ENCODE results near the gene NUP205.

NUP205 gene

DNA sequence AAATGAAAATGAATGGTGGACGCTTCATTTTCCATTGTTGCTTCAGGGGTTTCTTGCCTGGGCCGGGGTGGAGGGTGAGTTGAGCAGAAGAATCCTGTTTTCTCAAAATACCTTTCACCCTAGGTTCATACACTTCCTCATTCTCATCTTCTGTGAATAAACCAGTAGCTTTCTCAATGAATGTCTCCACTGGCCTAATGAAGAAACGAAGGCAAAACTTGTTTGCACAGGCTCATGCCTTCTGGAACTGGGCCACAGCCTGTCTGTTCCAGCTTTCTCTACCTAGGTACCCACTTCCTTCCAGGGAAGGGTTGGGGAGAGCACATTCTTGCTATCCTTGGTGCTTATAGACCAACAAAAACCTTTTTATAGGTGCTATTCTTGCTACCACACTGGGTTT lies 125.9 kb downstream of the NUP205 start:
- DNase-seq = no peak
- POLR2A ChIA-PET = no interaction called here
- Histone ChIP-seq H3K27me3 (replicated peaks in 2 of 5; ENCODE audit: control insufficient read depth in 4 of 5, insufficient read depth in 5 of 5, low read length in 4 of 5) (no peaks in the 10 kb centered on the region), H3K4me3 (ENCODE audit: control insufficient read depth in 1 of 7, extremely low read depth in 1 of 7, insufficient read depth in 4 of 7, low read depth in 2 of 7, low read length in 6 of 7) (no peak overlapping the region), H3K4me1 (ENCODE audit: control extremely low read depth in 1 of 4, control insufficient read depth in 4 of 4, insufficient read depth in 4 of 4, low read length in 3 of 4) (no peaks in the 10 kb centered on the region), H3K27ac (ENCODE audit: insufficient read depth in 1 of 2, low read depth in 1 of 2, low read length in 2 of 2, poor library complexity in 1 of 2, severe bottlenecking in 2 of 2) (no peak overlapping the region), H3K36me3 (ENCODE audit: control insufficient read depth in 4 of 4, insufficient read depth in 4 of 4, low read length in 3 of 4) (peaks cover 0 to 12% (median 6%) of the 10 kb centered on the region in 4 experiments), H3K9me3 (ENCODE audit: control extremely low read depth in 1 of 5, control insufficient read depth in 4 of 5, insufficient read depth in 2 of 5, low read depth in 1 of 5, low read length in 4 of 5) (no peaks in the 10 kb centered on the region)
- 100% methylated on average over 1 of the region's 3 CpGs for WGBS (ENCODE audit: insufficient coverage)
- CTCF ChIA-PET = interaction anchor here (2.6 kb wide), 1 partner anchor 10 kb away, joined by 8 read pairs; no protein-coding TSS in a partner anchor

GRCh38 chr7:135684136-135684535 lies 126.4 kb downstream of the NUP205 start:
- Histone ChIP-seq H3K27ac (ENCODE audit: insufficient read depth in 1 of 2, low read depth in 1 of 2, low read length in 2 of 2, poor library complexity in 1 of 2, severe bottlenecking in 2 of 2) (no peak overlapping the region), H3K36me3 (ENCODE audit: control insufficient read depth in 4 of 4, insufficient read depth in 4 of 4, low read length in 3 of 4) (peaks cover 0 to 7% (median 6%) of the 10 kb centered on the region in 4 experiments), H3K4me3 (ENCODE audit: control insufficient read depth in 1 of 7, extremely low read depth in 1 of 7, insufficient read depth in 4 of 7, low read depth in 2 of 7, low read length in 6 of 7) (no peak overlapping the region), H3K9me3 (ENCODE audit: control extremely low read depth in 1 of 5, control insufficient read depth in 4 of 5, insufficient read depth in 2 of 5, low read depth in 1 of 5, low read length in 4 of 5) (no peaks in the 10 kb centered on the region), H3K27me3 (replicated peaks in 2 of 5; ENCODE audit: control insufficient read depth in 4 of 5, insufficient read depth in 5 of 5, low read length in 4 of 5) (no peaks in the 10 kb centered on the region), H3K4me1 (ENCODE audit: control extremely low read depth in 1 of 4, control insufficient read depth in 4 of 4, insufficient read depth in 4 of 4, low read length in 3 of 4) (no peaks in the 10 kb centered on the region)
- 86% methylated on average over 3 of the region's 3 CpGs for WGBS (ENCODE audit: insufficient coverage)
- POLR2A ChIA-PET = no interaction called here
- CTCF ChIA-PET = interaction anchor here (2.6 kb wide), 1 partner anchor 11 kb away, joined by 8 read pairs; no protein-coding TSS in a partner anchor
- DNase-seq = no peak

DNA sequence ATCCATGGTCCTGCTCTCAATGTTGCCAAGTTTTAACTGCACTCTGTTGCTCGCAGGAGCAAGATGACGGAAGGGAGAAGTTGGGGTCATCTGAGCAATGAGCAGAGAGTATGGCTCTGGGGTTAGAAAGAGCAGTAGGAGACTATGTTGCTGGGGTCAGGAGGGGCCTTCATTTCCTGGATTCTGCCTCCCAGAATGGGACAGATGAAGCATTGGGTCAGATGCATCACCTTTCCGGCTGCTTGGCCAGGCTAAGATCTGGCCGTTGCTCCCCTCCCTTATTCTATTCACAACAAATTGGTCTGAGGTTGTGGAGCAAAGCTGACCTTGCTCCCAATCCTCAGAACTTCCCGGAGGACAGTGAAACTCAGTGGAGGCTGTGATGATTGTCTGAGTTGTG lies 127.0 kb downstream of the NUP205 start:
- ChIA-PET CTCF (interaction anchor here (2.6 kb wide), 1 partner anchor 11 kb away, joined by 8 read pairs; no protein-coding TSS in a partner anchor), POLR2A (no interaction called here)
- no peaks in the 10 kb centered on the region for H3K9me3 ChIP-seq (ENCODE audit: control extremely low read depth in 1 of 5, control insufficient read depth in 4 of 5, insufficient read depth in 2 of 5, low read depth in 1 of 5, low read length in 4 of 5)
- peaks cover 0 to 9% (median 3%) of the 10 kb centered on the region in 4 experiments for H3K36me3 ChIP-seq (ENCODE audit: control insufficient read depth in 4 of 4, insufficient read depth in 4 of 4, low read length in 3 of 4)
- no peak overlapping the region for H3K27ac ChIP-seq (ENCODE audit: insufficient read depth in 1 of 2, low read depth in 1 of 2, low read length in 2 of 2, poor library complexity in 1 of 2, severe bottlenecking in 2 of 2)
- no peak overlapping the region for H3K4me3 ChIP-seq (ENCODE audit: control insufficient read depth in 1 of 7, extremely low read depth in 1 of 7, insufficient read depth in 4 of 7, low read depth in 2 of 7, low read length in 6 of 7)
- WGBS (ENCODE audit: insufficient coverage) = 95% methylated on average over 3 of the region's 5 CpGs
- H3K27me3 ChIP-seq (replicated peaks in 2 of 5; ENCODE audit: control insufficient read depth in 4 of 5, insufficient read depth in 5 of 5, low read length in 4 of 5) = no peaks in the 10 kb centered on the region
- DNase-seq = no peak
- H3K4me1 ChIP-seq (ENCODE audit: control extremely low read depth in 1 of 4, control insufficient read depth in 4 of 4, insufficient read depth in 4 of 4, low read length in 3 of 4) = no peaks in the 10 kb centered on the region

- ChIA-PET CTCF (interaction anchor here (0.6 to 2.6 kb wide), 2 partner anchors 12 to 992 kb away, joined by 3 to 8 read pairs; no protein-coding TSS in a partner anchor), POLR2A (no interaction called here)
- H3K36me3 ChIP-seq (ENCODE audit: control insufficient read depth in 4 of 4, insufficient read depth in 4 of 4, low read length in 3 of 4) = peaks cover 0 to 9% (median 4%) of the 10 kb centered on the region in 4 experiments
- H3K4me3 ChIP-seq (ENCODE audit: control insufficient read depth in 1 of 7, extremely low read depth in 1 of 7, insufficient read depth in 4 of 7, low read depth in 2 of 7, low read length in 6 of 7) = no peak overlapping the region
- 95% methylated on average over 8 of the region's 9 CpGs for WGBS (ENCODE audit: insufficient coverage)
- no peaks in the 10 kb centered on the region for H3K9me3 ChIP-seq (ENCODE audit: control extremely low read depth in 1 of 5, control insufficient read depth in 4 of 5, insufficient read depth in 2 of 5, low read depth in 1 of 5, low read length in 4 of 5)
- H3K27ac ChIP-seq (ENCODE audit: insufficient read depth in 1 of 2, low read depth in 1 of 2, low read length in 2 of 2, poor library complexity in 1 of 2, severe bottlenecking in 2 of 2) = no peak overlapping the region
- no peaks in the 10 kb centered on the region for H3K4me1 ChIP-seq (ENCODE audit: control extremely low read depth in 1 of 4, control insufficient read depth in 4 of 4, insufficient read depth in 4 of 4, low read length in 3 of 4)
- no peak for DNase-seq
- no peaks in the 10 kb centered on the region for H3K27me3 ChIP-seq (replicated peaks in 2 of 5; ENCODE audit: control insufficient read depth in 4 of 5, insufficient read depth in 5 of 5, low read length in 4 of 5)
These were observed 127.8 kb downstream of the NUP205 start for GRCh38 chr7:135685306-135686084.

DNA sequence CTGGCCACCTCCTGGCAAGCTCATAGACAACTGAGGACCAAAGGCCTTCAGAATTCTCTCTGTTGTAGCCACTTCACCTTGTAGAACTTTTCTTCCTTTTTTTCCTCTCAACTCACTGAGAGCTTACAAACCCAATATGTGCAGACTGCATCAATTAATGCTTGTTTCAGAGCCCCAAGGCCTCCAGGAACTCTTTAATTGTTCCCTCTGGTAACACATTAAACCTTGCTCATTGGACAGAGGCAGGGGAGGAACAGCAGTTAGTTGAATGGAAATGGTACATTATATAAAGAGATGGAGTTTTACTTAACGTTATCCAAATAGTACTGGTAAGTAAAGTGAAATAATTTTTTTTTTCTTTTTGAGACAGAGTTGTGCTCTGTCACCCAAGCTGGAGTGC lies 129.7 kb downstream of the NUP205 start:
- 75% methylated on average over 1 of the region's 1 CpG for WGBS (ENCODE audit: insufficient coverage)
- no peak overlapping the region for H3K27ac ChIP-seq (ENCODE audit: insufficient read depth in 1 of 2, low read depth in 1 of 2, low read length in 2 of 2, poor library complexity in 1 of 2, severe bottlenecking in 2 of 2)
- ChIA-PET POLR2A (no interaction called here), CTCF (interaction anchor here (1.3 kb wide), 1 partner anchor 13 kb away, joined by 4 read pairs; no protein-coding TSS in a partner anchor)
- no peak overlapping the region for H3K4me3 ChIP-seq (ENCODE audit: control insufficient read depth in 1 of 7, extremely low read depth in 1 of 7, insufficient read depth in 4 of 7, low read depth in 2 of 7, low read length in 6 of 7)
- peaks cover 0 to 15% (median 3%) of the 10 kb centered on the region in 4 experiments for H3K36me3 ChIP-seq (ENCODE audit: control insufficient read depth in 4 of 4, insufficient read depth in 4 of 4, low read length in 3 of 4)
- H3K4me1 ChIP-seq (ENCODE audit: control extremely low read depth in 1 of 4, control insufficient read depth in 4 of 4, insufficient read depth in 4 of 4, low read length in 3 of 4) = no peaks in the 10 kb centered on the region
- no peaks in the 10 kb centered on the region for H3K9me3 ChIP-seq (ENCODE audit: control extremely low read depth in 1 of 5, control insufficient read depth in 4 of 5, insufficient read depth in 2 of 5, low read depth in 1 of 5, low read length in 4 of 5)
- DNase-seq = no peak
- H3K27me3 ChIP-seq (replicated peaks in 2 of 5; ENCODE audit: control insufficient read depth in 4 of 5, insufficient read depth in 5 of 5, low read length in 4 of 5) = no peaks in the 10 kb centered on the region

GRCh38 chr7:135690566-135690965 lies 132.8 kb downstream of the NUP205 start:
- Histone ChIP-seq H3K36me3 (ENCODE audit: control insufficient read depth in 4 of 4, insufficient read depth in 4 of 4, low read length in 3 of 4) (peaks cover 0 to 12% (median 1%) of the 10 kb centered on the region in 4 experiments), H3K27ac (ENCODE audit: insufficient read depth in 1 of 2, low read depth in 1 of 2, low read length in 2 of 2, poor library complexity in 1 of 2, severe bottlenecking in 2 of 2) (no peak overlapping the region), H3K9me3 (ENCODE audit: control extremely low read depth in 1 of 5, control insufficient read depth in 4 of 5, insufficient read depth in 2 of 5, low read depth in 1 of 5, low read length in 4 of 5) (no peaks in the 10 kb centered on the region), H3K4me3 (ENCODE audit: control insufficient read depth in 1 of 7, extremely low read depth in 1 of 7, insufficient read depth in 4 of 7, low read depth in 2 of 7, low read length in 6 of 7) (no peak overlapping the region), H3K27me3 (replicated peaks in 2 of 5; ENCODE audit: control insufficient read depth in 4 of 5, insufficient read depth in 5 of 5, low read length in 4 of 5) (no peaks in the 10 kb centered on the region), H3K4me1 (ENCODE audit: control extremely low read depth in 1 of 4, control insufficient read depth in 4 of 4, insufficient read depth in 4 of 4, low read length in 3 of 4) (no peaks in the 10 kb centered on the region)
- no peak for DNase-seq
- POLR2A ChIA-PET = no interaction called here
- WGBS (ENCODE audit: insufficient coverage) = 100% methylated on average over 3 of the region's 3 CpGs
- CTCF ChIA-PET = interaction anchor here (1.0 kb wide), 2 partner anchors 11 to 18 kb away, joined by 3 read pairs; no protein-coding TSS in a partner anchor

- H3K27me3 ChIP-seq (replicated peaks in 2 of 5; ENCODE audit: control insufficient read depth in 4 of 5, insufficient read depth in 5 of 5, low read length in 4 of 5) = no peaks in the 10 kb centered on the region
- peaks cover 0 to 10% (median 1%) of the 10 kb centered on the region in 4 experiments for H3K36me3 ChIP-seq (ENCODE audit: control insufficient read depth in 4 of 4, insufficient read depth in 4 of 4, low read length in 3 of 4)
- no peaks in the 10 kb centered on the region for H3K4me1 ChIP-seq (ENCODE audit: control extremely low read depth in 1 of 4, control insufficient read depth in 4 of 4, insufficient read depth in 4 of 4, low read length in 3 of 4)
- ChIA-PET POLR2A (no interaction called here), CTCF (interaction anchor here (1.1 kb wide), 1 partner anchor 19 kb away, joined by 3 read pairs; no protein-coding TSS in a partner anchor)
- no peaks in the 10 kb centered on the region for H3K9me3 ChIP-seq (ENCODE audit: control extremely low read depth in 1 of 5, control insufficient read depth in 4 of 5, insufficient read depth in 2 of 5, low read depth in 1 of 5, low read length in 4 of 5)
- 100% methylated on average over 3 of the region's 3 CpGs for WGBS (ENCODE audit: insufficient coverage)
- H3K27ac ChIP-seq (ENCODE audit: insufficient read depth in 1 of 2, low read depth in 1 of 2, low read length in 2 of 2, poor library complexity in 1 of 2, severe bottlenecking in 2 of 2) = no peak overlapping the region
- DNase-seq = no peak
- H3K4me3 ChIP-seq (ENCODE audit: control insufficient read depth in 1 of 7, extremely low read depth in 1 of 7, insufficient read depth in 4 of 7, low read depth in 2 of 7, low read length in 6 of 7) = no peak overlapping the region
These were observed 134.3 kb downstream of the NUP205 start for GRCh38 chr7:135692055-135692454.
